DMS 273 (cell line): Measurements from ENCODE around the gene NLGN4Y.

Experiments used
- DNase-seq: peaks from one replicate; lab custom pipeline; 2025; ENCODE audit not compliant: unreplicated experiment; lab: John Stamatoyannopoulos, UW

The NLGN4Y gene

DNA sequence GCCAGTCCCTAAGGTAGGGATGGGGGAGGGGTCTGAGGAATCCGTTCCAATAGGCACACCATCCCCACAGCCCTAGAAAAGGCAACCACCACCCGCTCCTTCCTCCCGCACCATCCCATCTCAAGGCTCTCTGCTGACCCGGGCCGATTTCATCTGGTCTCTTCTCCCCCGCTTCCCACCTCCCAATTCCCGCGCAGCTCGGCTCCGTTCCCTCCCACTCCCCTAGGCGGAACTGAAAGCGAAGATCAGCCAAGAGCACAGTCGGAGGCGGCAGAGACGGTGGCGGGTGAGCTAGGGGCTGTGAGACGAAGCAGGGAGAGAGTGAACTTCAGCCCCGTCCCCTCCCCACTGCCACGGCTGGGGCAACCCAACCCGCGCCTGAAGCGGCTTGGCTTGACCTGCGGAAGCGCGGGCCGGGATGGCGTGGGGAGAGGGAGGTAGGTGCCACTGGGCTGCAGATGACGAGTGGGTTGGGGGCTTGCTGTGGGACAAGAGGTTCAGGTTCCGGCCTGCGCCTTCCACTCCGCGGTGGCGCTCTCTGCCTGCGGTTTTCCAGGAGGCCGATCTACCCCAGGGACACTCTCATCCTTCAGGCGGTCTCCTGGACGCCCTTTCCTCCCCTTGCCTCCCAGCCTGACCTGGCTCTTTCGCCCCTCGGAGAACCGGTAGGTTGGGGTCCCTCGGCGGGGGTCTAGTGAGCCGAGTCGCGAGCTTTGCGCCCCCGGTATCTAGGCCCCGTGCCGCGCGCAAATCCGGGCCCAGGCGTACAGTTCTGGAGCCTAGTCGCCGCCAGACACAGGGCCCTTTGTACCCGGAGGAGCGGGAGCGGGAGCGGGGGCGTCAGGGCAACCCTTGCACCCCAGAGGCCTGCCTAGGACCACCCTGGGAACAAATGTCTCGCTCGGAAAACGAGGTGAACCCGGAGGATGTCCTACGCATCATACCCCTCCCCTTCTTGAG, at the start of gene NLGN4Y:
Gene NLGN4Y (plus strand): TSS at position 258 of the 960 bp plus-strand sequence. CDS start 97,591 bp downstream, outside the sequence.
- DNase-seq, result no peak

DNA sequence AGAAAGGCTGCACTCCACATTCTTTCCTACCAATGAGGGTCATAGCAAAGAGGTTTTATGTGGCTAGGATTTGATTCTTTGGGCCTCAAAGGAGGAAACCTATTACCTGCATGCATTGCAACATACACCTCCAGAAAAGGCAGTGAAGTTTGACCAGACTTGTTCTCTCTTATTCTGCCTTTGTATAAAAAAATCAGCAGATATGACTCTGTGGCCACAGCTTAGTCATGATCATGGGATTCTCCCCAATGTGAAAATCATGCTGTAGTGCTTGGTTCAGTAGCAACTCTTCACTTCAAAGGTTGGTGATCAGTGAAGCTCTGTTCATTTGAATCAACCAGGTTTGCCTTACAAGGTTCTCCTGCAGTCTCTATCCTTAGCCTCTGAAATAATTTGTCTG, 38.4 kb upstream of the NLGN4Y start:
- DNase-seq, result no peak

GRCh38 chrY:14490226-14490625, 34.1 kb upstream of the NLGN4Y start:
- DNase-seq, result no peak

GRCh38 chrY:14498071-14498470, 26.3 kb upstream of the NLGN4Y start:
- DNase-seq, result no peak

GRCh38 chrY:14504592-14504991, 19.7 kb upstream of the NLGN4Y start:
- DNase-seq, result no peak

DNA sequence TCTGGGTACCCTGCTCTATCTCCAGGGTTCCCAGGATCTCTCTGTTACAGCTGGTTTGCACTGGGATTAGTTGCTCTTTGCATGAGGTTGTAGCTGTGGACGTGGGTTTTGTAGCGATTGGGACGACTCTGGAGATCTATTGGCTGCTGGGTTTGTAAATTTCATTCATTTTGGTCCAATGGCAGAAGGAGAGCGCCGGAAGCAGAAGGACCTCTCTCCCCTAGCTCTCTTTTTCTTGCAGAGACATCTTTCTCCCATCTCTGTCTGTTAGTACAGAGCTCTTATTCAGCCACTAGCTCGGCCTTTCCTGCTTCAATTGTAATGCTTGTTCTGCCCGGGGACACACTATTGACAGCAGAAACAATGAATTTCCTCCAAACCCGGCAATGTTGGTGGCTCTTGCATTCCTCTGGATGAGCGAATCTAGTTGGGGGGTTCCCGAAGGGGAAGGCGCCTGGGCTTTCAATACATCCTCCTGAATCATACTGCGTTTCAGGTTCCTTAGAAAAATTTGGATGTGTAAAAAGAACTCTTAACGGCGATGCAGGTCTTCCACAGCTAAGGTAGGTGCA, 1.9 kb upstream of the NLGN4Y start:
- DNase-seq, result no peak

- DNase-seq, result no peak
These were observed 648 bp upstream of the NLGN4Y start for GRCh38 chrY:14523491-14524271.

DNA sequence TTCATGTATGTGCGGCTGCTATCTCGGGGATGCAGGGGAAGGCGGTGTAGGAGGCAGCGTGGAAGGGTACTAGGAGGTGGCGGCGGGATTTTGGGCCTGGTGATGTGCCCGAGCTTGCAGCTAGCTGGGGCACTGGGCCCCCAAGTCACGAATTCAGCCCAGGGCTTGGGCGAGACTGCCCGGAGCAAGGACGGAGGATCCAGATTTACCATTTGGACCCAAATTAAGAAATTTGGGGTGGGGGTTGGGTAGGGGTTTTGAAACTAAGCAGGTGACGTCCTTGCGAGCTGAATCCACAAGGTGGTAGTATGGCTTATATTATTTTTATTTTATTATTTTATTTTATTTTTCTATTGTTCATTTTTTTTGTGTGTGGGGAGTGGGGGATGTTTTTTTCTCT, 986 bp downstream of the NLGN4Y start:
- no peak for DNase-seq

DNA sequence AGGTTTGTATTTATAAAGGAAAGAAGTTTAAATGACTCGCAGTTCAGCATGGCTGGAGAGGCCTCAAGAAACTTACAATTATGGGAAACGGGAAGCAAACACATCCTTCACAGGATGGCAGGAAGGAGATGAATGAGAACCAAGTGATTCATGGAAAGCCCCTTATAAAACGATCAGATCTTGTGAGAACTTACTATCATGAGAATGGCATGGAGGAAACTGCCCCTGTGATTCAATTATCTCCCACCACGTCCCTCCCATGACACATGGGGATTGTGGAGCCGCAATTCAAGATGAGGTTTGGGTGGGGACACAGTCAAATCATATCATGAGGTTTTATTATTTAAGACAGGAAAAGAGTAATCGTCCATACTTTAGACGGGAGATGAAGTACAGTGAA, 4.0 kb downstream of the NLGN4Y start:
- no peak for DNase-seq

GRCh38 chrY:14536703-14537102, 12.4 kb downstream of the NLGN4Y start:
- no peak for DNase-seq

- no peak for DNase-seq
These were observed 19.2 kb downstream of the NLGN4Y start for GRCh38 chrY:14543506-14543905.

DNA sequence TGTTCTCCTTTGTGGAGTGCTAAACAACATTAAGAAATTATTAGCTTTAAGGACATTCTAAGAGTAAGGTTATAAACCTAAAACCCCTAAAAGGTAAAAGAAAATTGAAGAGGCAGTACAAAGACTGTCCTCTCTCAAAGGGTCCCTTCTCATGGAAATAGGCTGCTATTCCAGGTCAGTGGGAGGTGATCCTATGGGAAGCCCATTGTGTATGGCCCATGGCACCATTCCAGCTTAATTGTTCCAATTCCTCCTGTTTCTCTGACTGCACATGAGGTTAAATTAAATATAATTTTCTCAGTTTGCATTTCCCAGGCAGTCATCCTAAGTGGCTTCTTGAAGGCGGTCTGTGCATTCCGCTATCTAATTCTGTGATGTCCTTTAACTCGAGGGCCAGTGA, 57.0 kb downstream of the NLGN4Y start:
- DNase-seq, result no peak

DNA sequence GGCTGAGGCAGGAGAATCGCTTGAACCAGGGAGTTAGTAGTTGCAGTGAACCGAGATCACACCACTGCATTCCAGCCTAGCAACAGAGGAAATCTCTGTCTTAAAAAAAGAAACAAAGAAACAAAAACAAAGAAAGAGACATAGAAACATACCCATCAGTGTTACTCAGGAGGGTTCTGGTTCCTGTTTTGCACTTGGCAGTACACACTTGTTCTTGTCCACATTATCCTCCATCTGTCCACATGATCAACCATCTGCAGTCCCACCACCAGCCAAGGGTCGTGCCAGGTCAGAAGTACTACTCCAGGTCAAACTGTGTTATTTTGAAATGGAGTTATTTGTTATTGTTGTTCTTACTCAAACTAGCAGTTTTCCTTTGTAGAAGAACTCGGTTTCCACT, 62.4 kb downstream of the NLGN4Y start:
- no peak for DNase-seq

- DNase-seq, result no peak
These were observed 77.0 kb downstream of the NLGN4Y start for GRCh38 chrY:14601372-14601771.

- no peak for DNase-seq
These were observed 93.3 kb downstream of the NLGN4Y start for GRCh38 chrY:14617625-14618024.

GRCh38 chrY:14618513-14618912, 94.2 kb downstream of the NLGN4Y start:
- no peak for DNase-seq

GRCh38 chrY:14628208-14628607, 103.9 kb downstream of the NLGN4Y start:
- no peak for DNase-seq

DNA sequence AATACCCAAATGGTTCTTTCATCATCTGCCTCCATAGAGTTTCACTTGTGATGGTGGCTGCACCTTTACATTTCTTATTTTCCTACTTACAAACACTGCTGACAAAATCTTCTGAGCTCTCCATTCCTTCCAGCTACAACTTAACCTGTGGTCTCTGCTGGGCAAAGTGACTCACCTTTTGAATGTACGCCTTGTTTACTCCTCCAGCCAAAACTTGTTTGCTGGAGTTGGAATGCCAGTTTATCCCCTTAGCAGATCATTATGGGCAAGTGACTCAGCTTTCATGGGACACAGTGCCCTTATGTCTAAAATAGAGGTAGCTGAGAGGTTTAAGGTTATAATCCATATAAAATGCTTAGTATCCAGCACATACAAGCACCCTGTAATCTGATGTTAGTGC, 107.3 kb downstream of the NLGN4Y start:
- no peak for DNase-seq

- no peak for DNase-seq
These were observed 109.4 kb downstream of the NLGN4Y start for GRCh38 chrY:14633718-14634117.

DNA sequence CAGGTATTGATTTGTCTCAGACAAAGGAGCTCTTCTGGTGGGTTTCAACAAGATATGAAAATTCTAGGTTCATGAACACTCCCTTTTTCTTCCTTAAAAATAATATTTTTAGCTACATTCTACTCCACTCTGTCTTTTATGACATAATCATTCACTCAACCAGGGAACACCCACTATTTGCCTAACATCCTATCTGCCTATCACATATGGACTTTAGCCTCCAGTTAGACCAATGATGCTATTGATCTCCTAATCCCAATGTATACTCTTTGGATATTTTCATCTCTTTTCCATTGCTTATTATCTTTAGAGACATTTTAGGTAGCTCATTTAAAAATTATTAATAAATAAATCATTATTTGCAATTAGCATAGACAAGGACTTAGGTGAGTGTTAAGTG, 110.6 kb downstream of the NLGN4Y start:
- no peak for DNase-seq

DNA sequence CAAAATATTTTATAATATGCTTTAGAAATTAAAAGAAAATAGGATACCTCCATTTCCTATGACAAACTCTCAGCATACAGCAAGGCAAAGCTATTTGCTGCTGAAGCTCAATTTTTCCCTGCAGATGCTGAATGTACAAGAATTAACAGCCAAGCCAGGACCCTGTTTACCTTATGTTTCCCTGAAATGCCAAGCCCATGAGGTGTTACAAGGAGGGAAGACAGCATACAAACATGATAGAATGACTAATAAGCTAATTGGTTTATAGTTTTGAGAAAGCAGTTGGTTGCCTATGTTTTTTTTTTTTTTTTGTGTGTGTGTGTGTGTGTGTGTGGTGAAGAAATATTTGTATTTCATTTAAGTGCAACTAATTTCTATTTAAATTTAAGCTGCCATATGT, 113.2 kb downstream of the NLGN4Y start:
- DNase-seq, result no peak

DNA sequence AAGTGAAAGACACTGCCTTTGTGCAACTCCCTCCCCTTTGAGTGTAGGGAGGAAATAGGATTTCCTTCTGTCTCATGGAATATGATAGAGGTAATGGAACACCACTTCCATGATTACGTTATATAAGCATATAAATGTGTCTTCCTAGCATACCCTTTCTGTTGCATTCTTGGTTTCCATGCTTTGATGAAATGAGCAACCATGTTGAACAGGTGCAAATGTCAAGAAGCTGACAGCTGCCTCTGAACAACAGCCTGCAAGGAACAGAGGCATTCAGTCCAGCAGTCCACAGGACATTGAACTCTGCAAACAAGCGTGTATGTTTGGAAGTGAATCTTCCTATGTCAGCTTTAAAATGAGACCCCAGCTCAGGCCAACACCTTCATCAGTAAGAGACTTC, 117.5 kb downstream of the NLGN4Y start:
- no peak for DNase-seq
